HG02870 (cell line): ENCODE measurements around the gene RFX5.
"Not testable (repeated sequence)": the region's sequence is repeated elsewhere in the genome, so short reads cannot be mapped to it uniquely, and the experiment has no call there.

Experiments used
- ATAC-seq: cut with Tn5 transposase; IDR thresholded peaks from one replicate; pipeline ENCODE4 v1.9.1; 2021; ENCODE audit warnings: mild to moderate bottlenecking, moderate library complexity; ENCODE audit not compliant: unreplicated experiment

Gene RFX5

DNA sequence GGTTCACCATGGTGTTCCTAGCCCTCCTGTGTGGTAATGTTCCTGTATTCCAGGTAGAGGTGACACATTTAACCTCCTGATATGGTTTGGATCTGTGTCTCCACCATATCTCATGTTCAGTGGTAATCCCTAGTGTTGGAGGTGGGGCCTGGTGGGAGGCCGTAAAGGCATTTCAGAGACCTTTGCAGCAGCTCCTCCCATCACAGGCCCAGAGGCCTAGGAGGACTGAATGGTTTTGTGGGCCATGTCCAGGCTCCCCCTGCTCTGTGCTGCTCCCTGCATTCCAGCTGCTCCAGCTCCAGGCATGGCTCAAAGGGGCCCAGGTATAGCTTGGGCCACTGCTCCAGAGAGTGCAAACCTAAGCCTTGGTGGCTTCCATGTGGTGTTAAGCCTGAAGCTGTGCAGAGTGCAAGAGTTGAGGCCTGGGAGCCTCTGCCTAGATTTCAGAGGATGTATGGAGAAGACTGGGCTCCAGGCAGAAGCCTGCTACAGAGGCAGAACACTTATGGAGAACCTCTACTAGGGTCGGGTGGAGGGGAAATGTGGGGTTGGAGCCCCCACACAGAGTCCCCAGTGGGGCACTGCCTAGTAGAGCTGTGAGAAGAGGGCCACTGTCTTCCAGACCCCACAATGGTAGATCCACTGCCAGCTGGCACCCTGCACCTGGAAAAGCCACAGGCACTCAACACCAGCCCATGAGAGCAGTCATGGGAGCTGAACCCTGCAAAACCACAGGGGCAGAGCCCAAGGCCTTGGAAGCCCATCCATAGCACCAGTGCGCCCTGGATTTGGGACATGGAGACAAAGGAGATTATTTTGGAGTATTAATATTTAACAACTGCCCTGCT lies 15.5 kb upstream of the RFX5 start:
- no peak for ATAC-seq

DNA sequence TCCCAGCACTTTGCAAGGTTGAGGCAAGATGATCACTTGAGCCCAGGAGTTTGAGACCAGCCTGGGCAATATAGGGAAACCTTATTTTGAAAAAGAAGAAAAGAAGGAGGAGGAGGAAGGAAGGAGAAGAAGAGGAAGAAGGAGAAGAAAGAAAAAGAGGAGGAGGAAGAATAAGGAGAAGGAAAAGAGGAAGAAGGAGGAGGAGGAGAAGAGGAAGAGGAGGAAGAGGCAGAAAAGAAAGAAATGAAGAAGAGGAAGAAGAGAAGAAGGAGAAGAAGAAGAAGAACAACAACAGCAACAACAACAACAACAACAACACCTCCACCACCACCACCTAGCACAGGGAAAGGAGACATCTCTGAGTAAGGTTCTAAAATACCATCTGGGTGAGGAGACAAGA lies 14.8 kb upstream of the RFX5 start:
- no peak for ATAC-seq

DNA sequence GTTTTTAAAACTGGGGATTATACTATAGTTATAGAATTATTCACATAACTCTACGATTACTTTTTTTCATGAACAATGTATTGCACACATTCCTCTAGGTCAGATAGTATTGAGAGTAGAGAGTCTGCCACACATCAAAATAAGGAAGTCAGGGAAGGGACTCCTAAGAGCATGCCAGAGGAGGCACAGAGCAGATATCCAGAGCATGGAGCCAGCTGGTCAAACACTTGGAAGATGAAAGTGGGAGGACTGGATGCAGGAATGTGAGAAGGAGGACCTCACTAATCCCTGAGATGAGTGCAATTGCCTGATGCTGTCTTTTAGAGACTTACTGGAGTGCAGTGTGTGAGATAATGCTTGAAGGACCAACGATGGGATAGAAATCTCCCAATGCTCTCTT lies 9.6 kb upstream of the RFX5 start:
- no peak for ATAC-seq

DNA sequence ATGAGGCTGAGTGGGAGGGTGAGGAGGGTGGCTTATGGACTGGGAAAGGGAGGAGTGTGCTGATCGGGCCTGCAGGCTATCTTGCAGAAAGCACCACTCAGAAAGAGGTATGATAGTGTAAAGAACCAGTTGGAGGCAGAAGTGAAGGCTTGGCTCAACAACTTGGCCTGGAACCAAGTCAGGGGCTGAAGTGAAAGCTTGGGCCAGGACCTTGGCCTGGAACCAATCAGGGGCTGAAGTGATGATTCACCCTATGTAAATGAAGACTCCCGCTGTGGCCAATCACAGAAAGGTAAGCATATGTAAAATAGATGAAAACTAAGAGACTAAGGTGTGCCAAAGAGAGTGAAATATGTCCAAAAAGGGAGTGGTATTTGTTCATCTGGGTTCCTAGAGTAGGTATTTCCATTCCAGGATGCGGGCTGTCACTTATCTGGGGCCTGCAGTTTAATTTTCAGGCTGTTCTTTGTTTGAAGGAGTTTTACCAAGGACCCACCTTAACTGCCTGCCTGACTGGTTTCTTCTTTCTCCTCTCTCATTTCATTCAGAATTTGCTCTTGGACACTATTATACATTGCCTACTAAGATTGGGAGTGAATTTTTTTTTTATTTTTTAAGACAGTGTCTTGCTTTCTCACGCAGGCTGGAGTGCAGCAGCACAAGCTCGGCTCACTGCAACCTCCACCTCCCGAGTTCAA lies 5.1 kb upstream of the RFX5 start:
- ATAC-seq, result no peak

DNA sequence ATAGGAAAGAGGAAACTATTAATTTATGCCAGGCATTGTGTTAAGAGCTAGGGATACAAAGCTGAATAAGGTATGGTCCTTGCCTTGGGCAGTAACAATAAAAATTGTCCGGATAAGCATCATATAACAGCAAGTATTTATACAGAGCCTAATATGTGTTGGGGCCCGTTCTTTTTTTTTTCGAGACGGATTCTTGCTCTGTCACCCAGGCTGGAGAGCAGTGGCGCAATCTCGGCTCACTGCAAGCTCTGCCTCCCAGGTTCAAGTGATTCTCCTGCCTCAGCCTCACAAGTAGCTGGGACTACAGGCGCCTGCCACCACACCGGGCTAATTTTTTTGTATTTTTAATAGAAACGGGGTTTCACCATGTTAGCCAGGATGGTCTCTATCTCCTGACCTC lies 3.3 kb upstream of the RFX5 start:
- not testable (repeated sequence) for ATAC-seq

DNA sequence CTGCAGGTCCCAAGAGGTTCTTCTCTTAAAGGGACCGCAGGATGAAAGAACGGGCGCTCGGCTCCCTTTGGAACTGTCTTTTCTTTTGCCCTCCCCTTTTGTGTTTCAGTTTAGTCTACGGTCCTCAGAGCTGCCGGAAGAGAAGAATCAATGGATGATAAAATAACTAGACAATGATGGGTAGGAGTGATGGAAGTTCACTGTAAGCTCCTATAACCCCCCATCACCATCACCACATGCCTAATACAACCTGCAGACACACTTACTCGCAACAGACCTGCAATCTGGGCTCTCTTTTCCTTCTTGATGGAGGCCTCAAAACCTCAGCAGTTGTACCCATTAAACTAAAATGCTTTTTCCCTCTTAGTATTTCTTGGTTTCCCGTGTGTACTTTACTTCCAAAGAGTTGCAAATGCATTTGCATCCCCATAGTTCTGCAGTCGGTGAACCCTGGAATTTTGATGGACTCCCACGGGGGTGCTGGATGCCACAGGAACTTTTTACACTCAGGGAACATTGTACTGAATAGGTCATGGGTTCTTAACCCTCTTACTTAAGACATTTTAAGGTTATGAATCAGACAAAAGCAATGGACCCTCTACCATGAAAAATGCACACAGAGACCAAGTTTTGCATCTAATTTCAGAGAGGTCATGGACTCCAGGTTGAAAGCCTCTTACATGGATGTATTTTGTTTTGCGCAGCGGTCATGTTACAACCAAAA lies 633 bp upstream of the RFX5 start:
- peak; percentile 12 for ATAC-seq

DNA sequence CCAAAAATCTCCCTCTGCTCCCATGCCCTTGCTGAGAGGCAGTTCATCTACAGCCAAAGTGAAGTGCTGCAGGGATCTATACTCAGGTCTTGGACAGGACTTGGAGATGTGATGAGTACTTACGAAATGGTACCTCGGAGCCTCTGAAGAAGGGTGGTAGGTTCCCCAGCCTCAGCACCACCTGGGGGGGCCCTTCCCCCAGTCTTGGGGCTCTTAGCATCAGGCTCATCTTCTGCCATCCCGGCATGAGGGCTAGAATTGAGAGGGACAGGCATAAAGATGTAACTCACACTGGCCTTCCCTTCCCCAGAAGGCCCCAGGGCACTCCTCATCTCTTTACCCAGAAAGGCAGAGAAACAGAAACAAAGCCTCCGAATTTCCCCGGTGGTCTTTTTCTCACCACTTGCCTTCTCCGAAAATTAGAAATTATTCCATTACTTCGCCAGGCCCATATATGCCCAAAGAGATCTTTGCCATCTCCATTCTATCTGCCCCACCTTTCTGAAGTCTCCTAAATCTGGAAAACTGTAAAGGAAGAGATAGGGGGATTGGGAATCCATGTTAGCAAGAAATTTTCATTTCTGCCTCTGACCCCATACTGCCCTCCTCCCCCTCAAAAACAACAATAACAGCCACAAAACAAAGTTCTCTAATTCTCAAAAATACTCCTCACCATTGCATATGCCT lies 827 bp downstream of the RFX5 start:
- no peak for ATAC-seq

DNA sequence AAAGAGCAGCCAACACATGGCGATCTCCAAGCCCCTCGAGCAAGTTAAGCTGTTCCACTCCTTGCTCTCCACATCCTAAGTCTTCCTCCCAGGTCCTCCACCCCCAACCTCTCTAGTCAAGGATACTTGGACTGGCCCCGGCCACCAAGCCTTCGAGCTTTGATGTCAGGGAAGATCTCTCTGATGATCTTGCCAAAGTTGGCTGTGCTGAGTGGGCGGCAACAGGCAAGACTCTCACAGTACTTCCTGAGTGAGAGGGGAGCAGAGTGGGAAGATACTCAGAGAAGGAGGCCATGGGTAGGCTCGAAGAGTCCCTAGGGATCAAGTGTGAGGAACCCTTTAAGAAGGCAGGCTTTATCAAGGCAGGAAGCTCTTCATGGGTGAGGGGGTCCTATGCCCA lies 2.8 kb downstream of the RFX5 start:
- ATAC-seq, result no peak

DNA sequence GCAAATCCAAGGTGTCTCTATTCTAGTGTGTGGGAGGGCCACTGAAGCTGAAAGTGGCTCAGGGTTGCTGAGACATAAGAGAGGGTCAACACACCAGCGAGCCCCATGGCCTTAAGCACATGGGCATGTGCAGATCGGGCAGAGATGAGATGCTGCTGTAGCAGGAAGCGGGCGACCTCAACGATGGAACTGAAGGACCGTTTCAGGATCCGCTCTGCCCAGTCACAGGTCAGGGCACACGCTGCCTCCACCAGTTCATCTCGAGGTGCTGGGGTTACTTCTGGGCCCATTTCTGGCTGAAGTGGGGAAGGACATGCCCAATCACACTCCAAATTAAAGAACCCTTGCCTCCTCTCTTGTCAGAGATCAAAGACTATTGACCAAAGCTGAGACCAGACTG lies 3.5 kb downstream of the RFX5 start:
- ATAC-seq, result no peak

DNA sequence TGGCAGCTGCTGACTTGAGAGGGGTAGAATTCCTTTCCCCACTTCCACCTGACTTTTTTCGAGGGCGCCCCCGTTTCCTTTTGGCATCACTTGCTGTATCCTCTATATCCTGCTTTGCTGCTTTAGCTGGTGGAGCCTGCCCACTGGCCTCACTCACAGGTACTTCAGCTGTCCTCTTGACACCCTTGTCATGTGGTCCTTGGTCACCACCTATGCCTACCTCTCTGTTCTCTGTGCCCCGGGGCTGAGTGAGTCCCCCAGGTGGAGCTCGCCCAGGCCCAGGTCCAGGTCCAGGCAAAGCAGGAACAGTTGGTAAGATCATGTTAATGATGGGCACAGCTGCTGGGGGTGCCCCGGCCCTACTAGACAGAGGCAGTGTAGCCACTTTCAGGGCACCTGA lies 4.5 kb downstream of the RFX5 start:
- no peak for ATAC-seq

DNA sequence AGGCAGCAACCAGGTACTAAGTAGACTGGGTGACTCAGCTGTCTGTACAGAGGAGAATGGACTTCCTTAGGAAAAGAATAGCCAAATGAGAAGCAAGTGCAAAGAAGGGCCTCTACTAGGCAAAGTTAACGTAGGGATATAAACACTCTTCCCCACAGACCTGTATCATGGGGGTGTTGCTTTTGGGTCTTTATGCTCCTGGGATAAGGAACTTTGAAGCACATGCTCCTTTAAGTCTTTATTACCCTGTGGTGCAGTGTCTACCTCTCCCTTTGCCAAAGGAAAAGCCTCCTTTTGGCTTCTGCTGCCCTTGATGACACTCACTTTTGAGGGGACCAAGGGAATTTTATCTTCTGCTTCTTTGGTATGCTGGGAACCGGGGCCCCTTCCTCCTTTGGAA lies 5.0 kb downstream of the RFX5 start:
- no peak for ATAC-seq

DNA sequence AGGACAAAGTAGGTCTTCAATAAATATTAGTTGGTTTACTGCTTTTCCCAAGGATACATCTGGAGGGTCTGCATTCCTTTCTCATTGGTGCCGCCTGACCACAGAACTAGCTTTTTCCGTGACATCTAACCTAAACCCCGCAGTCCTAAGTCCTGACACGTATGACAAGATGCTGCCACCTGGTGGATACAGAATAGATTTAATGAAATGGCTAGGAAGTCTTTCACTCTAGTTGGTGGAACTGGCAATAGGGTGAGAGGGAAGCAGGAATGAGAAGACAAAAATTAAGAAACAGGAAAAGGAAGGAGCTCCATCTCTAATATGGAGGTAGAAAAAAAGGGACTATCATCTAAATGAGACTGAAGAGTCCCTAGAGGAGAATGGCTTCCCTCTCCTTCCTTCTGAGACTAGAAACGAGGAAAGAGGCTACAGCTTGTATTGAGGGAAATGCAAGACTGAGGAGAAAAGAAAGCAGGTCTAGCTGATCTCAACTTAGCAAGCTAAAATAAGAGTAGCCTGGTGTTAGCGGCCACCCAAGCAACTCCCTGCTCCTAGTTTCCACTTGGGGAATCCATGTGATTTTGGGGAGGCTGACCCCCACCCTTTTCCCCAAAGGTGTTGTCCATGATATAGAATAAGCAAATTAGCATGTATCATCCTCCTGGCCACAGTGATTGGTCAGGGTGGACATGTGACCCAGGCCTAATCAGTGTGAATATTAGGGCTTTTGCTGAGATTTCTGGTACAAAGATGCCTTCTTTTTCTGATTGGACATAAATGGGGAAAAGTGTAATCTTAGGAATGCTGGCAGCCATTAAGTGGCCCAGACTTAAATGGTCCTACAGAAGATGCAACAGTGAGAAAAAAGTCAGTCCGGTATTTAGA lies 5.9 kb downstream of the RFX5 start:
- no peak for ATAC-seq

DNA sequence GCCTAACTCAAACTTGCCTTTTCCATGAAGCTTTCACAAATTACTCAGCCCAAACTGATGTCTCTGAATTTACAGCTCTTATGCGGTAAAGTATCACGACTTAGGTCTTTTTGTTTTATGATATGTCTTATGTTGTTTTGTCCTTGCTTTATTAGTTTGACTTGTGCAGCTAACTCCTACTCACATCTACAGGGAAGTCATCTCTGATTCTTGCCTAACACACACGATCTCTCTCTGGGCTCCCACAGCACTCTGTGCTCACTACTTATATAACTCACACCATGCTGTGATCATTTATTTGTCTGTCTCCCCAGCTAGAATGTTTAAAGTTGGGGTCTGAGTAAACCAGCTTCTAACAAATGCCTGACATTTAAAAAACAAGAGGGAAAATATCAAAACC lies 10.5 kb downstream of the RFX5 start:
- ATAC-seq, result no peak

DNA sequence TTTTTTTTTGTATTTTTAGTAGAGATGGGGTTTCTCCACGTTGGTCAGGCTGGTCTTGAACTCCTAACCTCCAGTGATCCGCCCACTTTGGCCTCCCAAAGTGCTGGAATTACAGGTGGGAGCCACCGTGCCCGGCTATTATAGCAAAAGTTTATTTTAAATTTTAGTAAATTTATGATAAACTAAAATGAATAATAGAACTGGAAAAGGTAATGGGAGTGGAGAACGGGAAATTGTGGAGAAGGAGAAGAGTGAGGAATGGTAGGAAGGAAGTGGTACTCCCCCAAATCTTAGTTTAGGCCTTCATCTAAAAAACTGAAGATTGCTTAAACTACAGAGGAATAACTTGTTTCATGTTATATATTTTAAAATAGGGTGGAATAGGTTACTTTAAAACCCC lies 12.2 kb downstream of the RFX5 start:
- ATAC-seq, result no peak

DNA sequence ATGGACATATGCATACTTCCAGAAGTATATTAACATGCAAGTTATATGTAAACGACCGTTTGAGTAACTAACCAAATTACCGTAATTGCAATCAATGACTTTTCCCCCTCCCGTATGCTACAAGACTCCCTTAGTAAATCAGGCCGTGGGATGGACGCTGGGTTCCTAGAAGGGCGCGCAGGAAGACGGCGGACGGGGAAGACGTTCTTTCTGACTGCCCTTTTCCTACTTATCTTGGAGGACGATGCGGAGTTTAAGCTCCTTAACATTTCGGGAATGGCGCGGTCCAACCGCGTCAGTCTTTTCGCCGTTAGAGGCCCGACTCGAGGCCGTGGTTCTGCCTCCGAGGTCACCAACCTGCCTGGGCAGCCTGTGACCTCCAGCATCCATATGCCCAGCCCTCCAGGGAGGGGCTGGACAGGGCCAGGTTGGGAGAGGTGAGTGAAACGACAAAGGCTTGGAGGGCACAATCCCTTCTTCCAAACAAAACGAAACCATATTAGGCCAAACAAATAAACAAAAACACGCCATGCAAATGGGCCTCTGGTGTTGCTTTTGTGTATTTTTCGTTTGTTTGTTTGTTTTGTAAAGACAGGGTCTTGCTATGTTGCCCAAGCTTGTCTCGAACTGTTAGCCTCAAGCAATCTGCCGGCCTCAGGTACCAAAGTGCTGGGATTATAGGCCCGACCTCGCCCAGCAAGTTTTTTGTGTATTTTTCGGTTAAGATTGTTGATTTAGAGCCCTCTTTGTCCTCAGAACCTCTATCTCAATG lies 19.0 kb downstream of the RFX5 start:
- no peak for ATAC-seq

DNA sequence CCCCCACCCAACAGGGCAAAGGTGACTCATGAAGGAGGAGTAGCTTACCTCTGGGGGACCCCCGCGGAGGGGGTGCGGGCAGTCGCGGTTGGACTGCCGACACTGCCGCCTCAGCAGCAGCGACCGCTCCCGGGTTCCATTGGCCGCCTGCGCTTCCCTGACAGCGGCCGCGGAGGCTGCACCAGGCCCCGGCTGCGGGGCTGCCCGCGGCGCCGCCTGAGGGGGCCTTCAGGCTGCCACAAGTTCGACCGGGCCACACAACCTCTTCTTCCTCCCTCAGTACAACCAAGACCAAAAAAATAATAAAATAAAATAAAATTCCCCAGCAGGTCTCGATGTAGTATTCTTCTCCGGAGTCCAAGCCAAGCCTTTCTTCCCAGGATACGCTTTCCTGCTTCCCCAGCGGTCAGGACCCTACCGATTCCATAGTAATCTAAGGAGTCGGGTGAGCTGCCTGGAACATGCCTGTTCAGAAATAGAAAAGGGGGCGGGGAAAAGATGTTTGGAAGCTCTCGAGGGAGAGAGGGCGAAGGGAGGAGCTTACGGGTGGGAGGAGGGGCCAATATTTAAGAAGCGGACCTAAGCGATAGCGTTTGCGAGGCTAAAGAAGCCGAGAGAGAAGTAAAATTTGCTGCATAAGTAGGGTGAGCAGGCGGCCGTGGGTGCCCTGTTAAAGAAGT lies 19.7 kb downstream of the RFX5 start, which contains the start of gene PI4KB:
Gene PI4KB, minus strand, starts transcription at position 194 of the 680 bp plus-strand sequence. CDS start 10,935 bp downstream, outside the sequence.
- peak; percentile 74 for ATAC-seq

DNA sequence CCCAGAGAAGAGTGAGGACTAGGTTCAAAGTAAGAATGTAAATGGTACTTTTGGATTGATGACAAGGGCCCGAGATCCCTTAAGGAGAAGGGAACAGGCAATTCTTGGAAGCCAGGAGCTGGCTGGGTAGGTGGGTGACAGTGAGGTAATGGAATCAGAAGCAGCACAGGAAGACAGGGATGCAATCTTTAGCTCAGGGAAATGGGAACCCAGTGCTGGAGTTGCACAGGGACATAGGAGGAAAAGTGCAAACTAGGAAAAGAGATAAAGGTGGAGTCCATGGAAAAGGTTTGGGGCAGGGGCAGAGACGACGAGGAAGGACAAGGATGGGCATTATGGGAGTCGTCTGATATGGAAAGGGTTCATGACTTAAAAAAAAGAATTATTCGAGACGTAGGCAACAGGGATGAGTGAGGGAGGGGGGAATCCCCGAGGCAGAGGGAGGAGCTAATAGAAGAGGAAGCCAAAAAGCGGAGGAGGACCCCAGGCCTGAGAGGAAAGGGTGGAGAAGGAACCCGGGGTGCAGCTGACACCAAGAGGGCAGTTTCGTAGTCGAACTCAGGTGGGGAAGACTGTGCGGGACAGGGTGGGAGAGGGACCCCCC lies 20.3 kb downstream of the RFX5 start:
- peak; percentile 51 for ATAC-seq

DNA sequence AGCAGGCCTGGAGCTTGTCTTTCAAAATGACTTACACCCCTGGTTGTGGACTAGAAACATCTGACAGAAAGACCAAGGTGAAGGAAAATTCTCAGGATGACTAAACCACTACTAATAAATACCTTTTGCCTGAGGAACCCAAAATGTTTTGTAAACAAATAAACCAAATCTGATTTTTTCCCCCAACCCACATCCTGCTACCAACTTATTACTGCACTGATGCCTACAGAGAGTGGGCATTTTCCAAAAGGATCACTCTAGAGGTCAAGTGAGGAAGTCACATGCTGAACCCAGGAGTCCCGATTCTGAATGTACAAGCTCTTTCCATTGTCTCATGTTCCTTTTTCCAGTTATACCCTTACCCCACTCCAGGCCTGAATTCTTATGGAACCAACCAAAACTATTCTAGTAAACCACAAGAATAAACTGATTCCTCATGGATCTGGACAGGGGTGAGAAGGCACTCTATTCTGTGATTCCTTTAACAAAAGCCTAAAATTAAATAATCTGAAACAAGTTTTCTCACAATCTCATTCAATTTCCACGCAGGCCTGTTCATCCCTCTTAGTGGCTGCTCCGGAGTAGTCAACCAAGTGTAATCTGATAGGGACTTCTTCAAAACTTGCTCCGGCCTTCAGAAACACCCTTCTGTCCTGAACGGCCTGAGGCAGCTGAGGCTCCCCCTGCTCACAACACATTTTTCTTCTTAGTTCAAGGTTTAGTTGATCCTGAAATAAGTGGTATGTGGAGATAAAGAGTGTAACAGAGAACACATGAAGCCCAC lies 21.2 kb downstream of the RFX5 start:
- ATAC-seq, result no peak
